Inflammatory macrophage treated with lipopolysaccharide for 1 hour (primary cell): ENCODE results near the gene HS3ST3A1.
"Not testable (repeated sequence)": the region's sequence is repeated elsewhere in the genome, so short reads cannot be mapped to it uniquely, and the experiment has no call there.

Source experiments
- DNase-seq, 2 donors: peaks; one replicate each; pipeline ENCODE4 v3.0.0-alpha.2; 2020 to 2022

Gene HS3ST3A1

GRCh38 chr17:13534946-13535345 is 66.8 kb downstream of the HS3ST3A1 start:
- no peak for DNase-seq

GRCh38 chr17:13531721-13532120 is 70.0 kb downstream of the HS3ST3A1 start:
- DNase-seq: no peak

- no peak for DNase-seq
These were observed 75.9 kb downstream of the HS3ST3A1 start for GRCh38 chr17:13525876-13526275.

GRCh38 chr17:13523164-13523563 is 78.6 kb downstream of the HS3ST3A1 start:
- DNase-seq: no peak

GRCh38 chr17:13522749-13523148 is 79.0 kb downstream of the HS3ST3A1 start:
- DNase-seq: no peak

GRCh38 chr17:13521784-13522183 is 79.9 kb downstream of the HS3ST3A1 start:
- DNase-seq: no peak

GRCh38 chr17:13520899-13521572 is 80.7 kb downstream of the HS3ST3A1 start:
- DNase-seq: no peak

GRCh38 chr17:13518261-13519000 is 83.3 kb downstream of the HS3ST3A1 start:
- no peak for DNase-seq

- no peak for DNase-seq
These were observed 88.7 kb downstream of the HS3ST3A1 start for GRCh38 chr17:13513039-13513405.

- no peak for DNase-seq
These were observed 91.7 kb downstream of the HS3ST3A1 start for GRCh38 chr17:13510062-13510461.

GRCh38 chr17:13509527-13509926 is 92.2 kb downstream of the HS3ST3A1 start:
- DNase-seq: no peak

- DNase-seq: no peak
These were observed 92.8 kb downstream of the HS3ST3A1 start for GRCh38 chr17:13508896-13509295.

GRCh38 chr17:13503526-13503925 is 98.2 kb downstream of the HS3ST3A1 start:
- no peak for DNase-seq

- DNase-seq: no peak
These were observed 99.5 kb downstream of the HS3ST3A1 start for GRCh38 chr17:13502263-13502662.

GRCh38 chr17:13500947-13501346 is 100.8 kb downstream of the HS3ST3A1 start:
- DNase-seq: no peak

GRCh38 chr17:13498184-13498583 is 103.5 kb downstream of the HS3ST3A1 start:
- DNase-seq: no peak

- DNase-seq: not testable (repeated sequence)
These were observed 105.1 kb downstream of the HS3ST3A1 start for GRCh38 chr17:13496553-13497056.

- no peak for DNase-seq
These were observed 106.3 kb downstream of the HS3ST3A1 start for GRCh38 chr17:13495423-13495822.

- DNase-seq: no peak
These were observed 109.0 kb downstream of the HS3ST3A1 start for GRCh38 chr17:13492737-13493122.

- DNase-seq: peak in 1 of 2 donors; percentile 5
These were observed 109.6 kb downstream of the HS3ST3A1 start for GRCh38 chr17:13491916-13492736.

GRCh38 chr17:13491491-13491890 is 110.2 kb downstream of the HS3ST3A1 start:
- DNase-seq: no peak

GRCh38 chr17:13490906-13491482 is 110.7 kb downstream of the HS3ST3A1 start:
- DNase-seq: no peak

- DNase-seq: no peak
These were observed 111.3 kb downstream of the HS3ST3A1 start for GRCh38 chr17:13490427-13490826.
